Fibroblast of the aortic adventitia (primary cell): Measurements from ENCODE around the gene IQSEC3. TPM values are rescaled to one million over a fixed set of nuclear protein-coding genes. Genes with fewer than 3 reads are reported as not detected.
"Not testable (repeated sequence)": the region's sequence is repeated elsewhere in the genome, so short reads cannot be mapped to it uniquely, and the experiment has no call there.

ENCODE experiments used
- DNase-seq: peaks from one replicate; pipeline ENCODE4 v3.0.0-alpha.2; 2010; ENCODE audit warnings: low read depth
- H3K4me3 ChIP-seq: 2 replicates; pipeline ENCODE4 v1.5.1; 2011; ENCODE audit warnings: low read depth, mild to moderate bottlenecking, control low read depth, low read length, moderate library complexity
- CTCF ChIP-seq: IDR thresholded peaks from 2 replicates; pipeline ENCODE4 v1.5.1; 2011; ENCODE audit warnings: mild to moderate bottlenecking, low read length, control low read depth, inconsistent platforms; ENCODE audit not compliant: insufficient read depth
- total RNA-seq: library from RNA; depleted of rRNA; stranded (reverse); fragments of >200 nt; gene quantifications from 2 replicates; pipeline ENCODE4 v1.2.3, GENCODE V29; 2012; ENCODE audit warnings: low replicate concordance

Gene IQSEC3
- total RNA-seq, 1 donor = not detected

GRCh38 chr12:214003-214741 is 147.6 kb downstream of the IQSEC3 start, which contains the start of gene SLC6A12:
SLC6A12 (minus strand) TSS chr12:214157; CDS start chr12:209986, 4,171 bp downstream.
- TF ChIP-seq CTCF = no peak
- no peak within 1 kb of the TSS for H3K4me3 ChIP-seq
- no peak for DNase-seq

- no peak for TF ChIP-seq CTCF
- DNase-seq = no peak
- H3K4me3 ChIP-seq = no peak overlapping the region
Observed at GRCh38 chr12:215116-215515, 148.5 kb downstream of the IQSEC3 start.

DNA sequence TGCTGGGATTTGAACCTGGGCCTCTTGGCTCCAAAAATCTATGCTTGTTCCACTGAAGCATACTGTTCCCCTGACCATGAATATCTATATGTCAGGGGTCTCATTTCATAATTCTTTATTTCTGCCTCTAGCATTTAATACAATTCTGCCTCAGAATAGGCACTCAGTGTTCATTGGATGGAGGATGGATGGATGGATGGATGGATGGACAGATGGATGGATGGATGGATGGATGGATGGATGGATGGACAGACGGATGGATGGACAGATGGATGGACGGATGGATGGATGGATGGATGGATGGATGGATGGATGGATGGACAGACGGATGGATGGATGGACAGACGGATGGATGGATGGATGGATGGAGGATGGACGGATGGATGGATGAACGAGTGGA is 150.5 kb downstream of the IQSEC3 start:
- DNase-seq, H3K4me3 ChIP-seq: not testable (repeated sequence)

- DNase-seq = no peak
- TF ChIP-seq CTCF = no peak
- no peak overlapping the region for H3K4me3 ChIP-seq
Observed at GRCh38 chr12:218221-218620, 151.7 kb downstream of the IQSEC3 start.

- no peak for TF ChIP-seq CTCF
- DNase-seq = no peak
- H3K4me3 ChIP-seq = no peak overlapping the region
Observed at GRCh38 chr12:218728-219590, 152.4 kb downstream of the IQSEC3 start.

DNA sequence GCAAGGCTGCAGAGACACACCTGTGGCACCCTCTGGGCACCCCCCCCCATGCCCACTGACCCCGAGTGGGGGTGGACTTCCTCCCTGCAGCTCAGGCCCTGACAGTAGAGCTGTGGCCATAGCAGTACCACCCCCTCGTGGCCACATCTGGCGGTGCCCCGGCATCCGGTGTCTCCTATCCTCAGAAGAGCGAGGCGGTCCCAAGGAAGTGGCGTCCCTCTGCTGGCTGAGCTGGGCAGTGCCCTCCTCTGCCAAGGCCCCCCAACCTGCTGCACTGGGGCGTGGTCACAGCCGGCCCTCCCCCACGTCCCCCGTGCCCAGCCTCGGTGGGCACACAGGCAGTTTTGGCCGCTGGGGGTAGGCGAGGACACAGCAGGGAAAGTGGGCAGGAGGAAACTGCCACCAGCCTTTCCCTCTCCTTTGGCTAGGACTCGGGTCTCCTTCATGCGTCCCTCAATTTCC is 153.4 kb downstream of the IQSEC3 start:
- H3K4me3 ChIP-seq = no peak overlapping the region
- DNase-seq = peak; percentile 10
- TF ChIP-seq CTCF = peak; percentile 52

- no peak for TF ChIP-seq CTCF
- H3K4me3 ChIP-seq = no peak overlapping the region
- no peak for DNase-seq
Observed at GRCh38 chr12:220491-220890, 153.9 kb downstream of the IQSEC3 start.
